ENCODE measurements around the gene NRK.
"Not testable (repeated sequence)": the region's sequence is repeated elsewhere in the genome, so short reads cannot be mapped to it uniquely, and the experiment has no call there.

The NRK gene, protein sequence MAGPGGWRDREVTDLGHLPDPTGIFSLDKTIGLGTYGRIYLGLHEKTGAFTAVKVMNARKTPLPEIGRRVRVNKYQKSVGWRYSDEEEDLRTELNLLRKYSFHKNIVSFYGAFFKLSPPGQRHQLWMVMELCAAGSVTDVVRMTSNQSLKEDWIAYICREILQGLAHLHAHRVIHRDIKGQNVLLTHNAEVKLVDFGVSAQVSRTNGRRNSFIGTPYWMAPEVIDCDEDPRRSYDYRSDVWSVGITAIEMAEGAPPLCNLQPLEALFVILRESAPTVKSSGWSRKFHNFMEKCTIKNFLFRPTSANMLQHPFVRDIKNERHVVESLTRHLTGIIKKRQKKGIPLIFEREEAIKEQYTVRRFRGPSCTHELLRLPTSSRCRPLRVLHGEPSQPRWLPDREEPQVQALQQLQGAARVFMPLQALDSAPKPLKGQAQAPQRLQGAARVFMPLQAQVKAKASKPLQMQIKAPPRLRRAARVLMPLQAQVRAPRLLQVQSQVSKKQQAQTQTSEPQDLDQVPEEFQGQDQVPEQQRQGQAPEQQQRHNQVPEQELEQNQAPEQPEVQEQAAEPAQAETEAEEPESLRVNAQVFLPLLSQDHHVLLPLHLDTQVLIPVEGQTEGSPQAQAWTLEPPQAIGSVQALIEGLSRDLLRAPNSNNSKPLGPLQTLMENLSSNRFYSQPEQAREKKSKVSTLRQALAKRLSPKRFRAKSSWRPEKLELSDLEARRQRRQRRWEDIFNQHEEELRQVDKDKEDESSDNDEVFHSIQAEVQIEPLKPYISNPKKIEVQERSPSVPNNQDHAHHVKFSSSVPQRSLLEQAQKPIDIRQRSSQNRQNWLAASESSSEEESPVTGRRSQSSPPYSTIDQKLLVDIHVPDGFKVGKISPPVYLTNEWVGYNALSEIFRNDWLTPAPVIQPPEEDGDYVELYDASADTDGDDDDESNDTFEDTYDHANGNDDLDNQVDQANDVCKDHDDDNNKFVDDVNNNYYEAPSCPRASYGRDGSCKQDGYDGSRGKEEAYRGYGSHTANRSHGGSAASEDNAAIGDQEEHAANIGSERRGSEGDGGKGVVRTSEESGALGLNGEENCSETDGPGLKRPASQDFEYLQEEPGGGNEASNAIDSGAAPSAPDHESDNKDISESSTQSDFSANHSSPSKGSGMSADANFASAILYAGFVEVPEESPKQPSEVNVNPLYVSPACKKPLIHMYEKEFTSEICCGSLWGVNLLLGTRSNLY (N-terminal part only)

DNA sequence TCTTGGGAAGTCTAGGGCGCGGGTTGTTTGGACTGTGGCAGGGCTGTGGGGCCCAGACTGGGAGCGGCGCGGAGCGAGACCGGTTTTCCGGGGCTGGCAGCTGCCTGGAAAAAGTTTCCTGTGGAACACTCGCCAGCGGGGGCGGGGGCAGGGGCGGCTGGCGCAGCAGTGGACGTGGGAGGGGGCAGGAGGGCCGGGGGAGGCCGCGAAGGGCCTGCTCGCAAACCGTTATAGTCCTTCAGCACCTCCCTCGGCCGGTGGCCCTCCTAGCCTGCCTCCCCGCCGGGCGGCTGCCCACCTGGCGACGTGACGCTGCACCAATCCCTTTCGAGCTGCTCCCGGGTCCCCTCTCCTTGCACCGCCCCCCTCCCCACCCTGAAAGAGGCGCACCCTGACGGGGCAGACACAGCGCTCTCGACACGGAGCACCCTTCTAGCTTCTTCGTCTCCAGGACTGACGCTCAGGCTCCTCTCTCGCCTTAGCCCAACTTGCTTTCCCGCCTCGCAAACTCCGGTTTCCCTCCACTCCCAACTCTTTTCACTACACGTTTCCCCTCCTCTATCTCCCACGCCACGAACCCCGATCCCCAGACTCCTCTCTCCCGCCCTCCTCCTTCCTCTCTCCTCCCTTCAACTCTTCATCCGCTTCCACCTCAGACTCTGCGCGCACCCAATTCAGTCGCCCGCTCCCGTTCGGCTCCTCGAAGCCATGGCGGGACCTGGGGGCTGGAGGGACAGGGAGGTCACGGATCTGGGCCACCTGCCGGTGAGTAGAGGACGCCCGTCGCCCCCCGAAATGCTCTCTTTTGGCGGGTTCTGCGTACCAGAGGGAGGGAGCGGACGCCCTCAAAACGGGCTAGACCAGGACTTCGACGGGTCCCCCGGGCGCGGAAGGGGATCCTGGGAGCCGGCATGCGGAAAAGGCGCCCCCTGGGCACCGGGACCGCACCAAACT, at the start of gene NRK:
NRK (plus strand) TSS at position 402 of the 954 bp plus-strand sequence; CDS start at position 709, 307 bp downstream.
- Histone ChIP-seq H3K9me3 (no peaks in the 10 kb centered on the region), H3K27me3 (ENCODE audit: low read depth) (no peaks in the 10 kb centered on the region), H3K4me1 (no peaks in the 10 kb centered on the region), H3K4me3 (no peak within 1 kb of the TSS), H3K36me3 (replicated peaks) (no peaks in the 10 kb centered on the region)
- no peak for DNase-seq (ENCODE audit: low spot score in 2 of 2)
- in situ Hi-C loops (cut with MboI; ENCODE audit: low sequenced_read_pairs) = no loop called here

GRCh38 chrX:105773801-105774200, 48.5 kb upstream of the NRK start:
- H3K9me3 ChIP-seq = no peaks in the 10 kb centered on the region
- H3K27me3 ChIP-seq (ENCODE audit: low read depth) = no peaks in the 10 kb centered on the region
- in situ Hi-C loops (cut with MboI; ENCODE audit: low sequenced_read_pairs) = no loop called here
- no peak overlapping the region for H3K4me3 ChIP-seq
- H3K36me3 ChIP-seq (replicated peaks) = no peaks in the 10 kb centered on the region
- H3K4me1 ChIP-seq = no peaks in the 10 kb centered on the region
- no peak for DNase-seq (ENCODE audit: low spot score in 2 of 2)

DNA sequence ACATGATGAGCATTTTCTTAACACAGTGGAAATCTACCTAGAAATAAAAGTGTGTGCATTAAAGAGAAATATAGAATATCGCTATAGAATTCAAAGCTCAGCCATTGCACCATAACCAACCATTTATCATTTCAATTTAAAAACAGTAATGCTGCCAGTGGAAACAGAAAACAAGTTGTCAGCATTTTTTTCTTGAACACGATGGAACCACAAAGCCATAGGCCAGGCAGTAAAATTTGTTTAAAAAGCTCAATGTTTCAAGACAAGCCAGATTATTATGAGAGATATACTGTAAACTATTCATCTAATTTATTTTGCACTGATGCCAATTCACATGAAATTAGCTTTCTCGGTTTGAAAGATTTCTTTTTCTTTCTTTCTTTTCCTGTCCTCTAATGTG, 46.7 kb upstream of the NRK start:
- Histone ChIP-seq H3K4me3 (no peak overlapping the region), H3K27me3 (ENCODE audit: low read depth) (no peaks in the 10 kb centered on the region), H3K4me1 (no peaks in the 10 kb centered on the region), H3K36me3 (replicated peaks) (no peaks in the 10 kb centered on the region), H3K9me3 (no peaks in the 10 kb centered on the region)
- no peak for DNase-seq (ENCODE audit: low spot score in 2 of 2)
- in situ Hi-C loops (cut with MboI; ENCODE audit: low sequenced_read_pairs) = no loop called here

DNA sequence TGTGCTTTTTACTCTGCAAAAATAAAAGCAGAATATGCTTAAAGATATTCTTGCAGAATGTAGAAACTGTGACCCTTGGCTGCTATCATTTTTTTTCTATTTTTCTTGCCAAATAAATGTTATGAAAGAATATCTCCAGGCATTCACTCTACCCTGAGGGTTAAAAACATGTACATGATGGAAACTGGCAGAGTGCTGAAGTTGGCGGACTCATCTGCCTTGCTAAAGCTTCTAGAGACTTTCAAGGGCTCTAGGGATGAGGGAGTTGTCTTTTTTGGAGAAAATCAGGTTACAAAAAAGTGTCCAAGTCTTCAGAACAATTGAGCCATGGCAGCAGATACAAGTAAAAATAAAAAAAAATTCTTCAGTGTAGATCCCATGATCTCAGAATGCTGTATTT, 40.5 kb upstream of the NRK start:
- Histone ChIP-seq H3K9me3 (no peaks in the 10 kb centered on the region), H3K4me3 (no peak overlapping the region), H3K36me3 (replicated peaks) (no peaks in the 10 kb centered on the region), H3K4me1 (no peaks in the 10 kb centered on the region), H3K27me3 (ENCODE audit: low read depth) (no peaks in the 10 kb centered on the region)
- no peak for DNase-seq (ENCODE audit: low spot score in 2 of 2)
- in situ Hi-C loops (cut with MboI; ENCODE audit: low sequenced_read_pairs) = no loop called here

DNA sequence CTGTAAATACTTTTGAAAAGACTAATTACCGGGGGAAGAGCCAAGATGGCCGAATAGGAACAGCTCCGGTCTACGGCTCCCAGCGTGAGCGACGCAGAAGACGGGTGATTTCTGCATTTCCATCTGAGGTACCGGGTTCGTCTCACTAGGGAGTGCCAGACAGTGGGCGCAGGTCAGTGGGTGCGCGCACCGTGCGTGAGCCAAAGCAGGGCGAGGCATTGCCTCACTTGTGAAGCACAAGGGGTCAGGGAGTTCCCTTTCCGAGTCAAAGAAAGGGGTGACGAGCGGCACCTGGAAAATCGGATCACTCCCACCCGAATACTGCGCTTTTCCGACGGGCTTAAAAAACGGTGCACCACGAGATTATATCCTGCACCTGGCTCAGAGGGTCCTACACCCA, 25.5 kb upstream of the NRK start:
- H3K9me3 ChIP-seq; H3K4me1 ChIP-seq; in situ Hi-C loops (cut with MboI; ENCODE audit: low sequenced_read_pairs); DNase-seq (ENCODE audit: low spot score in 2 of 2); H3K27me3 ChIP-seq (ENCODE audit: low read depth); H3K36me3 ChIP-seq (replicated peaks); H3K4me3 ChIP-seq: not testable (repeated sequence)

DNA sequence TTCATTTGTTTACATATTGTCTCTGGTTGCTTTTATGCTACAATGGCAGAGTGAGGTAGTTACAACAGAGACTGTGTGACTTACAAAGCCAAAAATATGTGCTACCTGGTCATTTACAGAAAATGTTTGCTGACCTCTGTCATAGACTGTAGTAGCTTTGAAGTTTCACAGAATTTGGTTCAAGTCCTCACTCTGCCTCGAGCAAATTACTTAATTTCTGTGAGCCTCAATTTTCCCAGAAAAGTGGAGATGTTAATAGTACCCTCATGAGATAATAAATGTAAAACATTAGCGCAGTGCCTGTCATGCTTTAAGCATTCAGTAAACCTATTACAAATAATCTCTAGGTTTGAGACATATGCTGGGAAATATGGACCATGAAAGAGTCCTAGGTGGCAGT, 18.4 kb upstream of the NRK start:
- Histone ChIP-seq H3K9me3 (no peaks in the 10 kb centered on the region), H3K36me3 (replicated peaks) (no peaks in the 10 kb centered on the region), H3K4me3 (no peak overlapping the region), H3K4me1 (no peaks in the 10 kb centered on the region), H3K27me3 (ENCODE audit: low read depth) (no peaks in the 10 kb centered on the region)
- no peak for DNase-seq (ENCODE audit: low spot score in 2 of 2)
- in situ Hi-C loops (cut with MboI; ENCODE audit: low sequenced_read_pairs) = no loop called here

- H3K9me3 ChIP-seq; in situ Hi-C loops (cut with MboI; ENCODE audit: low sequenced_read_pairs); H3K4me3 ChIP-seq; H3K36me3 ChIP-seq (replicated peaks); H3K27me3 ChIP-seq (ENCODE audit: low read depth); DNase-seq (ENCODE audit: low spot score in 2 of 2); H3K4me1 ChIP-seq: not testable (repeated sequence)
Measured at GRCh38 chrX:105805655-105806054, 16.7 kb upstream of the NRK start.

DNA sequence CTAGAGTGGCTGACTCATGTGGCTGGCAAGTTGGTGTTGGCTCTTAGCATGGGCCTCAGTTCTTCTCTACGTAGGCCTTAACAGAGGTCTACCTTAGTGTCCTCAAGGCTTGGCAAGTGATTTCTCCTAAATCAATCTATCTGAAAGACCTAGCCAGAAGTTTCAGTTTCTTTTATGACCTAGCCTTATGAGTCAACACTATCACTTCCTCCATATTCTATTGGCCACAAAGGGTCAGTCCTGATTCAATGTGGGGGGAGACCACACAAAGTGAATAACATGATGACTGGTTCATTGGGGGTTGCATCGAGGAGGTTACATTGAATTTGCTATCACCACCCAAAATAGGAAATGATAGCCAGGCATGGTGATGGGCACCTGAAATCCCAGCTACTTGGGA, 5.8 kb upstream of the NRK start:
- H3K9me3 ChIP-seq = no peaks in the 10 kb centered on the region
- no peaks in the 10 kb centered on the region for H3K27me3 ChIP-seq (ENCODE audit: low read depth)
- H3K4me1 ChIP-seq = no peaks in the 10 kb centered on the region
- no peak overlapping the region for H3K4me3 ChIP-seq
- no peak for DNase-seq (ENCODE audit: low spot score in 2 of 2)
- no peaks in the 10 kb centered on the region for H3K36me3 ChIP-seq (replicated peaks)
- in situ Hi-C loops (cut with MboI; ENCODE audit: low sequenced_read_pairs) = no loop called here

DNA sequence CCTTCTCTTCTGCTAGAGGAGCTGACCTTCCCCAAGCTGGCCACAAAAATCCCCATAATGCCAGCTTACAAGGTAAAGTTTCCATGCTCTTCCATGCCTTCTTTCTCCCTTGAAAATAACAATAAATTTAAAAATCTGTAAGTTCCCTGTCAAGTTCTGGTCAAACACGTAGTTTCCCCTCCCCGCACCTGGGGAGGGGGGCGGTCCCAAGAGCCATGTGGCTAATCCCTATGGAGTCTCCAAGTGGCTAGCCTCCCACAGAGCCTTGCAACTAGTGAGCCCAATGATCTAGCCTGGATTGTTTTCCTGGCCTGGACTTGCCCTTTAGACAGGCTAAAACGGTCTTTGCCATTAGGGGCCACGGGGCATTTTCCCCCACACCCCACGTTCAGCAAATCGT, 2.1 kb upstream of the NRK start:
- Histone ChIP-seq H3K36me3 (replicated peaks) (no peaks in the 10 kb centered on the region), H3K27me3 (ENCODE audit: low read depth) (no peaks in the 10 kb centered on the region), H3K4me3 (no peak overlapping the region), H3K4me1 (no peaks in the 10 kb centered on the region), H3K9me3 (no peaks in the 10 kb centered on the region)
- in situ Hi-C loops (cut with MboI; ENCODE audit: low sequenced_read_pairs) = no loop called here
- DNase-seq (ENCODE audit: low spot score in 2 of 2) = no peak

- Histone ChIP-seq H3K4me1 (no peaks in the 10 kb centered on the region), H3K4me3 (no peak overlapping the region), H3K27me3 (ENCODE audit: low read depth) (no peaks in the 10 kb centered on the region), H3K36me3 (replicated peaks) (no peaks in the 10 kb centered on the region), H3K9me3 (no peaks in the 10 kb centered on the region)
- DNase-seq (ENCODE audit: low spot score in 2 of 2) = no peak
- in situ Hi-C loops (cut with MboI; ENCODE audit: low sequenced_read_pairs) = no loop called here
Measured at GRCh38 chrX:105821471-105822121, 743 bp upstream of the NRK start.

DNA sequence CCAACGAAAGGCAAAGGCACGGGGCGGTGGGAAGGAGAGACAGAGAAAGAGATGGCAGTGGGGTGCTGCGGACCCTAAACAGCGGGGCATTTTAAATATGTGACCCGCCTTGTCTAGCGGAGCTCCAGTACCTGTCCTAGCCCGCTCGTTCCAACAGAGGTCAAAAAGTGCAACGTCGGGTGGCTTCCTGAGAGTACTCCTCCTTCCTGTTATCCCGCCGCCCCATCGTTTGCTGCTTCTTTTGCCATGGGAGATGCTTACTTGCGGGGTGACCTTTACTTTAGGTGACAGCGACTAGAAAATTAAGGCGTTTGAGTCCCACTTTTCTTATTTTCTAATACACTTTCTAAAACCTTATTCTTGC, 735 bp downstream of the NRK start:
- no peak overlapping the region for H3K4me3 ChIP-seq
- no peak for DNase-seq (ENCODE audit: low spot score in 2 of 2)
- in situ Hi-C loops (cut with MboI; ENCODE audit: low sequenced_read_pairs) = no loop called here
- H3K9me3 ChIP-seq = no peaks in the 10 kb centered on the region
- no peaks in the 10 kb centered on the region for H3K36me3 ChIP-seq (replicated peaks)
- H3K27me3 ChIP-seq (ENCODE audit: low read depth) = no peaks in the 10 kb centered on the region
- no peaks in the 10 kb centered on the region for H3K4me1 ChIP-seq

GRCh38 chrX:105829011-105829410, 6.7 kb downstream of the NRK start:
- in situ Hi-C loops (cut with MboI; ENCODE audit: low sequenced_read_pairs) = no loop called here
- no peak for DNase-seq (ENCODE audit: low spot score in 2 of 2)
- H3K4me1 ChIP-seq = no peaks in the 10 kb centered on the region

DNA sequence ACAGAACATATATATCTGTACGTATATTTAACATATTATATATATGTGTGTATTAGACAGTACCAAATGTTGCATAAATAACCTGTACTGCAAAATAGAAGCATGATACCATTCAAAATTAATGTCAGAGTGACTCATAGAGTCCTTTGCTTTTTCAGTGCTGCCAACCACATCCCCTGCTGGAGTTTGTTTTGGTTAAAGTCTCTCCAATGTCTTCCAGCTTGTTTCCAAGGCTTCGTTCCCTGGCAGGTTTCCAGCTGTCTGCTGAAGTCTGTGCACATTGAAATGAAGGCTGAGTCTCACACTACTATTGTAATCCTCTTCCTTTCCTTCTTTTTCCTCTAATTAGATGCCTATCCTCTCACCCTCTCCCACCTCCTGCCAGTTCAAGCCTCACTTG, 14.9 kb downstream of the NRK start:
- no peak for DNase-seq (ENCODE audit: low spot score in 2 of 2)
- no peak overlapping the region for H3K4me3 ChIP-seq
- H3K9me3 ChIP-seq = no peaks in the 10 kb centered on the region
- no peaks in the 10 kb centered on the region for H3K36me3 ChIP-seq (replicated peaks)
- in situ Hi-C loops (cut with MboI; ENCODE audit: low sequenced_read_pairs) = no loop called here
- H3K4me1 ChIP-seq = no peaks in the 10 kb centered on the region
- H3K27me3 ChIP-seq (ENCODE audit: low read depth) = no peaks in the 10 kb centered on the region

More at GRCh38 chrX:105829011-105829410, 6.7 kb downstream of the NRK start:
- Histone ChIP-seq H3K4me3 (no peak overlapping the region), H3K36me3 (replicated peaks) (no peaks in the 10 kb centered on the region), H3K27me3 (ENCODE audit: low read depth) (no peaks in the 10 kb centered on the region), H3K9me3 (no peaks in the 10 kb centered on the region)

Measured in HAP-1 (cell line).